Suppressor macrophage treated with lipopolysaccharide for 4 hours (primary cell): ENCODE data around the gene DAW1.
A peak's percentile ranks its signal among the peaks of the same experiment; 100 is the strongest.

ENCODE experiments used
- DNase-seq: peaks from one replicate; pipeline ENCODE4 v3.0.0-alpha.2; 2020

The DAW1 gene

DNA sequence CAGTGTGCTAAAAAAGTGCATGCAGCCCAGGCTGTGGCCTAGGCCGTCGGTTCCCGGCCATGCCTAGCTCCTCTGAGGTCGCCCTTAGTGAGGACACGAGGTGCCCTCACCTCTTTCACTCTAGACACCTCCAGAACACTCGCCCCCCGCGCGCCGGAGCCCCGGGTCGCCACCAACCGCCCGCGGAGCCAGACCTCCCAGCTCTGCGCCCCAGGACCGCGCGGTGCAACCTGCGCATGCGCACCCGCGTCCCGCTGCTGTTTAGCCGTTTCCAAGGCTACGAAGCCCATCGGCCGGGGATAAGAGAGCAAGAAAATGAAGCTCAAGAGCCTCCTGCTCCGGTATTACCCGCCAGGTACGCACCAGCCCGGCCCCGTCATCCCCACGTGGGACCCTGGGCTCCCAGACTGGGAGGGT is at the start of gene DAW1:
TSS of gene DAW1 (plus strand) at position 257 of the 417 bp plus-strand sequence. CDS start at position 316, 59 bp downstream.
- DNase-seq: peak; percentile 33

DNA sequence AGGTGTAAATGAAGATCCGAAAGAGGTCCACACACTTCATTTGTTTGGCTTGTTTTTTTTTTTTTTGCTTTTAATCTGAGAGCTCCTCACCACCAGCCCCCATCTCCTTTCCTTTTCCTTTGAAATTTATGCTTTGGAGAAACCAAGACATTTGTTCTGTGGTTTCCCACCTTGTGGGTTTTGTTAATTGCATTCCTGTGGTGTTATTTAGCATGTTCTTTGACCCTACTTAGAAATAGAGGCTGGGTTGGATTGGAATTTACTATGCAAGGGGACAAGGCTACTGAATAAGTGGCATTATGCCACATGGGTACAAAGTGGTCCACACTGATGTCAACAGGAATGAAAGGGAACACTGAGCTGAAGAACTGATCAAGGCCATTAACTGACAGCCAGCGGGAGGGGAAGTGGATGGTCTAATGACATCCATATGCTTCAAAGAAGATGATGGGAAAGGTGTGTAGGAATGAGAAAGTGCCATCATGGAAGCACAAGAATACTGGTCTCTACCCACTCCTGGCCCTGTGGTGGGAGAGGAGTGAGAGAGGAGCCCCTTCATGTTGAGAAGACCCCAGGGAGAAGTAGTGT is 48.9 kb upstream of the DAW1 start:
- DNase-seq: no peak

GRCh38 chr2:227823922-227824321 is 47.5 kb upstream of the DAW1 start:
- no peak for DNase-seq

- no peak for DNase-seq
These were observed 46.7 kb upstream of the DAW1 start for GRCh38 chr2:227824711-227825110.

DNA sequence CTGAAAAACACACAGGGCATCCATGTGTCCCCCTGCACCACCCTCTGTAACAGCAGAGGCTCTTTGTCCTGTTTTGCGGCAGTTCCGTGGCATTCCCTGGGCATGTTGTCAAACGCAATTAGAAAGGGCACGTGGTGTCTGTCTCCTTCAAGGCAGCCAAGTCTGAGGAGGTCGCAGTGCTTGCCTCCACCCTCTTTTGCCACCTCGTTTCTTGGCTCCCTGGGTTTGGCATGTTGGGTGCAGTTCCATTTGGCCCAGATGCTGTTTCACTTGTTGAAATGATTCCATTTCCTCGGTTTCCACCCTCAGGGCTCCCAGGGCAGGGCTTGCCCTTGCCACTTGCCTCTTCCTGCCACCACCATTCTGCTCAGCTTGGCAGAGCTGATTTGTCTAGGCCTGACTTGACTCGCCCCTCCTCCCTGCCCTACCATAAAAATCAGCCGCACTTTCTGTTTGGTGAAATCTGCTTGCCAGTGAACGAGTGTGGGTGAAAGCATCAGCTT is 45.4 kb upstream of the DAW1 start:
- DNase-seq: no peak

GRCh38 chr2:227826563-227826962 is 44.9 kb upstream of the DAW1 start:
- no peak for DNase-seq

- peak; percentile 31 for DNase-seq
These were observed 44.3 kb upstream of the DAW1 start for GRCh38 chr2:227827143-227827542.

DNA sequence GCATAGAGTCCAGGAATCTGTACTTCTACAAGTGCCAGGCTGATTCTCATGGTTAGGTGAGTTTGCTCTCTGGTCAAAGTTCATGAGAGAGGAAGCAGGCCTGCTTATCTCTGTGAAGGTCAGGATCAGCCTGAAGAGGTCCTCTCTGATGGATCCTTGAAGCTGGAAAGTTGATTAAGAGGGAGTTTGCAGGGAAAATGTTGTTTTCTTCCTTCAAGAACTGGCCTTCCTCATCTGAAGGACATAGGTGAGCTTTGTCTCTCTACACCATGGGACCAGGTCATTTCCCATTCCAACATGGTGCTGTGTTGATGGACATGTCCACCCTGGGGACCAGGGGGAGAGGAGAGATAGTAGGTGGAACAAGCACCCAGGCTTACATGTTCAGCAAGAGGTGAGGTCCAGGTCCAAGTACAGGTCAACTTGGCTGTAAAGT is 42.9 kb upstream of the DAW1 start:
- no peak for DNase-seq

GRCh38 chr2:227829337-227829736 is 42.1 kb upstream of the DAW1 start:
- DNase-seq: no peak

DNA sequence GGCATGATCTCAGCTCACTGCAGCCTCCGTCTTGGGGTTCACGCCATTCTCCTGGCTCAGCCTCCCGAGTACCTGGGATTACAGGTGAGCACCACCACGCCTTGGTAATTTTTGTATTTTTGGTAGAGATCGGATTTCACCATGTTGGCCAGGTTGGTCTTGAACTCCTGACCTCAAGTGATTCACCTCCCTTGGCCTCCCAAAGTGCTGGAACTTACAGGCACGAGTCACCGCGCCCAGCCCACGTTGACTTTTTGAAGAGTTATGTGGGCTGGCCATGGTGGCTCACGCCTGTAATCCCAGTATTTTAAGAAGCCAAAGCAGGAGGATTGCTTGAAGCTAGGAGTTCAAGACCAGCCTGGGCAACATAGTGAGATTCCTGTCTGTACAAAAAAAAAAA is 37.0 kb upstream of the DAW1 start:
- no peak for DNase-seq

DNA sequence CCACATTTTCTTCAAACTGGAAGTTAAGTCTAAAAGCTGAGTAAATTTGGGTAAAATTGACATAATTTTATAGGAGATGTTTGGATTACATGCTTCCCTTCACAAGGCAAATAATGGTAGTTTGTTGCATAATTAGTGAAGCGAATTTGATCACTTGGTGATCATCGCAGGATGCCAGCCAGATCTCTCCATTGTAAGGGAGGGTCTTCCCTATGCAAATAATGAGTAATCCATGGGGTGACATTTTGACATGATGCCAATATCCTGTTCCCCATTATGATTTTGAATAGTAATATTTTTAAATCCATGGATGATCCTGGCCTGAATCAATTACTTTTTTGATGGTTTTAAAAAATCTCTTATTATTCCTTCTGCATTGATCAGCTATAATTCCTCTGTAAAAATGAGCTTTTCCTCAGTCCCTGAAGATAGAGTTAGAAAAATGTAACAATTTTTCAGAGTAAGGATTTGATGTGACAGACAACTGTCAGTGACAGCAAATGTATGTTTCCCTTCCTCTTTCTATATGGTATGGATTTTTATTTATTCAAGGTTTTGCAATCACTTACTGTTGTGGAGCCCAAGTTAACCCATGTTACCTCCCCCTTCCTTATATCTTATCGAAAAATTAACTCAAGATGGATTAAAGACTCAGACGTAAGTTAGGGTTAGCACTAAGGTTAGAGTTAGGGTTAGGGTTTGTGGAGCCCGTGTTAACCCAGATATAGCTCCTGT is 36.3 kb upstream of the DAW1 start:
- DNase-seq: peak; percentile 27

DNA sequence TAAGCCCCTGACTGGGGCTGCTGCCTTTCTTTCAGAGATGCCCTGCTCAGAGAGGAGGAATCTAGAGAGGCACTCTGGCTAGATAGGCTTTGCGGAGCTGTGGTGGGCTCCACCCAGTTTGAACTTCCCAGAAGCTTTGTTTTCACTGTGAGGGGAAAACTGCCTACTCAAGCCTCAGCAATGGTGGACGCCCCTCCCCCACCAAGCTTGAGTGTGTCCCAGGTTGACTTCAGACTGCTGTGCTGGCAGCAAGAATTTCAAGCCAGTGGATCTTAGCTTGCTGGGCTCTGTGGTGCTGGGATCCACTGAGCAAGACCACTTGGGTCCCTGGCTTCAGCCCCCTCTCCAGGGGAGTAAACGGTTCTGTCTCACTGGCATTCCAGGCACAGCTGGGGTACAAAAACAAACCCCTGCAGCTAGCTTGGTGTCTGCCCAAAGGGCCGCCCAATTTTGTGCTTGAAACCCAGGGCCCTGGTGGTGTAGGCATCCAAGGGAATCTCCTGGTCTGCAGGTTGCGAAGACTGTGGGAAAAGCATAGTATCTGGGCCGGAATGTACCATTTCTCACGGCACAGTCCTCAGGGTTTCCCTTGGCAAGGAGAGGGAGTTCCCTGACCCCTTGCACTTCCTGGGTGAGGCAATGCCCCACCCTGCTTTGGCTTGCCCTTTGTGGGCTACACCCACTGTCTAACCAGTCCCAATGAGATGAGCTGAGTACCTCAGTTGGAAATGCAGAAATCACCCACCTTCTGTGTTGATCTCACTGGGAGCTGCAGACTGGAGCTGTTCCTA is 31.9 kb upstream of the DAW1 start:
- peak; percentile 46 for DNase-seq

DNA sequence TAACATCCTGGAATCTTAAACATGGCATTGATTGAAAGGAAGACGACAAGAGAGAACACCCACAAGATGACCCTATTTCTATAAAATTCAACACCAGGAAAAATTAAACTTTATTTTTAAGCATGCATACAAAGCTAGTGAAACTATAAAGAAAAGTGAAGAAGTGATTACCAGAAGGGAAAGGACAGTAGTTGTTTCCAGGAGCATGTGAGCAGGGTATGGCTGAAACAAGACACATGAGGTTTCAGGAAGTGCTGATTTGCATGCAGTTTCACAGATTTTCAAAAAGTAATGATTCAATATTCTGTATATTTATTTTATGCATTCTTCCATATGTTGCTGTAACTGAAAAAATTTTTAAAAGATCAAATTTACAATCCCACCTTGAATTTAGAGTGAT is 24.6 kb upstream of the DAW1 start:
- DNase-seq: no peak

- no peak for DNase-seq
These were observed 23.3 kb upstream of the DAW1 start for GRCh38 chr2:227848146-227848545.

DNA sequence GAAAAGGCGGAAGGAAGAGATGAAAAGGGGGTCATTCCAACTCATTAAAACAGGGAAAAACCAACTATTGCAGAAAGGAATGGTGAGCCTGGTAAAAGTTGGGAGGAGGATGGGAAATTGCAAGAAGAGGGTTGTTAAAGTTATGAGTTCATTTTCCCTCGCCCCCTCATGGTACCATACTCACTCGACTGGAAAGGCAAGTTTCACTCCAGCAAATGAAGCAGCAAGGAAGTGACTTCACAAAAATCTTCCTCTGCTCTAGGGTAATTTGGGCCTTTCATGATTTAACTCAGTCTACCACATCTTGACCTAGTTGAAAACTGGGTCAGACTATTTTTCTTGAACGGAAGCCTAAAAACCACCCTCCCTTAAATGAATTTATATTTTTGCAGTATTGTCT is 22.8 kb upstream of the DAW1 start:
- DNase-seq: no peak

GRCh38 chr2:227849906-227850305 is 21.5 kb upstream of the DAW1 start:
- DNase-seq: no peak

GRCh38 chr2:227853204-227853629 is 18.2 kb upstream of the DAW1 start:
- no peak for DNase-seq

- DNase-seq: no peak
These were observed 17.6 kb upstream of the DAW1 start for GRCh38 chr2:227853765-227854271.

GRCh38 chr2:227855440-227855839 is 16.0 kb upstream of the DAW1 start:
- DNase-seq: no peak

DNA sequence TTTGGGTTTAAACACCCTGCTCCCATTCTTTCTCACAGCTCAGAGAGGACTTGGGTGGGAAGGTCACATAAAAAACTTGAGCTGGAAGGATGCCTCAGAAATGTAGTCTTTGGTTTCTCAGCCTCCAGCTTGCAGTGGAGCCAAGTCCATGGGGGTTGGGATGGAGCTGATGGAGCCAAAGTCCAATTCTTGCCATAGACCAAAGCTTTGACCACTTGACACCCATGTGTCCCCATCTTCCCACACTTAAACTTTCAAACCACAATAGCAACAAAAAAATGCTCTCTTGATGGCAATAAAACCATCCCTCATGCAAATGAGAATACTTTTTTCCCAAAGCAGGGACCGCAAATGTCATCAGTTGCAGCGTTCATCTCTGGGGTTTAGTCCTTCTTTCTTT is 14.7 kb upstream of the DAW1 start:
- DNase-seq: no peak

DNA sequence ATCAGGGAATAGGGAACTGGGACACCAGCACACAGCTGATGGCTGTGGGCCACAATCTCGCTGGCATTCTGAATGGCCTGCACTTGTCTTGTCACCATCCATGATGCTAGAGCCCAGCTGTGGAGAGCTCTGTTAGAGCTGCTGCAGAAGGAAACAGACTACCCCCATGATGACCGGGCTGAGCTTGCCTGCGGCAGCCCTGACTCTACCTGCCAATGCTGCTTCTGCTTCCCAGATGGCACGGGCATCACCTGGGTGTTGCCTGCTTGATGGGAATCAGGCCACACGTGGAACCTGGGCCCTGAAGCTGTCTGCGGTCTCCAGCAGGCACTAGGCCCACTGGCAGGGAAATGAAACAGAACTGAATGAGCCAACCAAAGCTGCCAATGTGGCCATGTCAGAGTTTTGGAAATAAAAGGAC is 11.2 kb upstream of the DAW1 start:
- DNase-seq: no peak

- DNase-seq: no peak
These were observed 10.4 kb upstream of the DAW1 start for GRCh38 chr2:227861011-227861410.

GRCh38 chr2:227862227-227862740 is 9.1 kb upstream of the DAW1 start:
- DNase-seq: peak; percentile 64
